Hematopoietic multipotent progenitor cell treated with erythropoietin and hydrocortisone succinate and interleukin-3 and kit ligand, for 8 days (in vitro differentiated cells): ENCODE data around the gene TAP2.

Experiments
- DNase-seq: peaks from one replicate; pipeline ENCODE4 v3.0.0-alpha.2; 2015

Gene TAP2

DNA sequence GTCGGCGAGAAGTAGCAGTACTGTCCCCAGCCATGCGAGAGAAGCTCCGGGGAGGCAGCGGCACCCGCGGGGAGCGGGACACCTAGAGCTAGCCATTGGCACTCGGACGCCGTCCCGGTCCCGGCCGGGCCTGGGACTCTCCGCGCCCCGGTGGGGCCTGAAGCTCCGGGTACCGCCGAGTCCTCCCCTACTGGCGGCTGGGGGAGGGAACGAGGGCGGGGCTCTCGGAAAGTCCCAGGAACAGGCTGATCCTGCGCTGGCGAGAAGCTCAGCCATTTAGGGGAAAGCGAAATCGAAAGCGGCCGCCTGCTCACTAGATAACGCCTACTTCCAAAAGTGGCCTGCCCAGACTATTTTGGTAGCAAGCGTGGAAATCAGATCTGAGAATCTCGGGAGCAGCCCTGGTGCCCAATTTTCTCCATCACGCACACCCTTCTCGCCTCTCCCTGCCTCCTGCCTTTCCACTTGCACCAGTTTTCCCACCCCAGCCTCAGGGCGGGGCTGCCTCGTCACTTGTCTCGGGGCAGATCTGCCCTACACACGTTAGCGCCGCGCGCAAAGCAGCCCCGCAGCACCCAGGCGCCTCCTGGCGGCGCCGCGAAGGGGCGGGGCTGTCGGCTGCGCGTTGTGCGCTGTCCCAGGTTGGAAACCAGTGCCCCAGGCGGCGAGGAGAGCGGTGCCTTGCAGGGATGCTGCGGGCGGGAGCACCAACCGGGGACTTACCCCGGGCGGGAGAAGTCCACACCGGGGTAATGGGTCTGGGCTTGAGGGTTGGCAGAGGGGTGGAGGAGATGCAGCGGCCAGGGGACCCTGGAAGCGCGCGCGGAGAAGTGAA lies 15.2 kb upstream of the TAP2 start, which contains the start of the genes PSMB9 and TAP1:
Gene PSMB9, plus strand, starts transcription at position 652 of the 835 bp plus-strand sequence. Its CDS starts 38 bp downstream, at position 690.
Gene TAP1, minus strand, starts transcription at position 164 of the 835 bp plus-strand sequence. Its CDS starts 68 bp downstream, at position 96.
- peak; percentile 92 for DNase-seq

DNA sequence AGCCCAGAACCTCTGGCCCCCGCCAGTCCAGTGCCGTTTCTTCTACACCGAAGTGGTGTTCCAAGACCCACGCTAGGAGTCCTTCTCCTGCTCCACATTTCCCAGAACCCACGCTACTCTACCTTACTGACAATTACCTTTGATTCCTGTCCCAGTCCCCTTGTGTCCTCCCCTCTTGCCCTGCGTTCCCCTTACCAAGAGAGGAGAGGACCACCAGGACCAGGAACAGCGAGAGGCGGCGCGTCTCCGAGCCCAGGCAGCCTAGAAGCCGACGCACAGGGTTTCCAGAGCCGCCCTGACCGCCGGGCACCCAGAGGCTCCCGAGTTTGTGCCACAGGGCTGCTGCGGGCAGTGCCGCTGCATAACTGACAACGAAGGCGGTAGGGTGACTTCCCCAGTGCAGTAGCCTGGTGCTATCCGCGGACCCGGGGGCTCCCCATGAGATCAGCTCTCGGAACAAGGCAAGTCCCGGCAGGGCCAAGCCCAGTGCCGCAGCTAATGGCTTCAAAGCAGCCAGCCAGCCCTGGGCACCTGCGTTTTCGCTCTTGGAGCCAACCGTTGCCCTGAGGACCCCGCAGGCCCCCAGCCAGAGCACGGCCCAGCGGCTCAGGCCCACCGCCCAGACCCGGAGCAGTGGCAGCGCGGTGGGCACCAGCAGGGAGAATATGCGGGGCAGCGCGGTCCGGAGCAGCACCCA lies 14.5 kb upstream of the TAP2 start:
- DNase-seq = peak; percentile 37

DNA sequence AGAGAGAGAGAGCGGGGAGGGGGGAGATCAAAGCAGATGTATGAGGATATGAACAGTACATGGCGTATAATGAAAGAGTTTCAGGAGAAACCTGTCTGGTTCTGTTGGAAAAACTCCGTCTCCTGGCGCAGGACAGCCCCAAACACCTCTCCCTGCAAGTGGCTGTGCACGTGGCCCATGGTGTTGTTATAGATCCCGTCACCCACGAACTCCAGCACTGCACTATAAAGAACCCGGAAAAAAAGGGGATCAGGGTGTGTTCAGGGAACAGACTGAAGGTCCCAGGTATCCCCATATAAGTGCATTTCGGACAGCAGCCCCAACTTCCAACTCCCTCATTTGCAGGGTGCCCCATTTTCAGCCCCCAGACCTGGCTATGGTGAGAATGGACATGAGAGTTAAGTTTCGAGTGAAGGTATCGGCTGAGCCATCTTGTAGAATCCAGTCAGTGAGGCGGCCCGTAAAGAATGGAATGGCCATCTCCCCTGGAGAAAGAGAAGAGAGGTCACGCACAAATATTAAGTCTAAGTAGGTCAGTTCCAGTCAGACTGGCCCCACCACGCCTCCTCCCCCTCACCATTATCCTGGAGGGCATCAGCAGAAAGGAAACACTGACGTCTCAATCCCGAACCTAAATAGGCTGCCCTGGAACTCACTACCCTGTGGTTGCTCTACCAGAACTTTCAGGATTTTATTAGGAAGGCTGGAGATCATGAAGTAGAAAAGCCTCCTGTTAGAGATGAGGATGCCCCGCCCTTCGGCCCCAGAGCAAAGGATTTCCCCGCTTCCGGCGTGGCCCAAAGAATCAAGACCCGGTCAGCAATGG lies 13.7 kb upstream of the TAP2 start:
- DNase-seq = no peak

DNA sequence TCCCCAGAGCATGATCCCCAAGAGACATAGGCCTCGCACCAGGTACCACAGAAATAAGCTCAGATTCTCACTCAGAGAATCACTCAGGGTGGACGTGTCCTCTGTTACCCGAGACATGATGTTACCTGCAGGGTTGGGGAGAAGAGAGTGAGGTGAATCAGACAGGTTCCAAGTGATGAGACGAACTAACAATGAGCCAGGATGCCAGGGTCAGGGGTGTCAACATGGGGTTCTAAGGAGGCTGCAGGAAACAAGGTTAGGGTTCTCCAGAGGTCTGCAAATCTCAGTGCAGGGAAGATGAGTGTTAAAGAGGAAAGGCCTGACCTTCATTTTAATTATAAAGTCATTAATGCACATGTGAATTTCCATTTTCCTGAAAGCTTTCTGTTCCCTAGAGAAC lies 12.5 kb upstream of the TAP2 start:
- no peak for DNase-seq

DNA sequence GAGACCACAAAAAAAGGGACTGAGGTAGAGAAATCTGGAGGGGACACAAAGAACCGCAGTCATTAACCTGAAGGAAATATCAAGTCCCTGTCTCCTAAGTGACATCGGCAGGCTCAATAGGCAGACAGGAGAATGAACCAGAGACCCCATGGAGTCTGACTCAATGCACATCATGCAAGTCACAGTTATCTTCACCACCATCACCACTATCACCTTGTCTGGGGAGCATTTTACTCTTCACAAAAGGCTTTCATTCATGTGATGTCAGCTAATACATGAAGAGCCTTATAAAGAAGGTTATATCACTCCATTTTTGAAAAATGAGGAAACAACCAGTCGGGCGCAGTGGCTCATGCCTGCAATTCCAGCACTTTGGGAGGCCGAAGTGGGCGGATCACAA lies 10.6 kb upstream of the TAP2 start:
- DNase-seq = no peak

DNA sequence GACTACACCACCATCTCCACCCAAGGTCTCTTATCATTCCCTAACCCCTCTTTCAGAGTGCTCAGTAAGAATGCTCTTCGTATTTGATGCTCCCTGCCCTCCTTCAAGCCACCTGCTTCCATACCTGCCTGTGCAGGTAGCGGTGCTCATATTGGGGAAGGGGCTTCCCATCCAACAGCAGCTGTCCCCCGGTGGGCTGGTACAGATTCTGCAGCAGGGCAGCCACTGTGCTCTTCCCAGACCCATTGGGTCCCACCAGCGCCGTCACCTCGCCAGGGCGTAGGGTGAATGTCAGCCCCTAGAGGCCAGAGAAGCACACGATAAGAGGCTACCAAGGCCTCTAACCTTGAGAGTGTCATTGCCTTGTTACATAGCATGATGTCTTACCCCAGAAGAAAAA lies 9.3 kb upstream of the TAP2 start:
- no peak for DNase-seq

DNA sequence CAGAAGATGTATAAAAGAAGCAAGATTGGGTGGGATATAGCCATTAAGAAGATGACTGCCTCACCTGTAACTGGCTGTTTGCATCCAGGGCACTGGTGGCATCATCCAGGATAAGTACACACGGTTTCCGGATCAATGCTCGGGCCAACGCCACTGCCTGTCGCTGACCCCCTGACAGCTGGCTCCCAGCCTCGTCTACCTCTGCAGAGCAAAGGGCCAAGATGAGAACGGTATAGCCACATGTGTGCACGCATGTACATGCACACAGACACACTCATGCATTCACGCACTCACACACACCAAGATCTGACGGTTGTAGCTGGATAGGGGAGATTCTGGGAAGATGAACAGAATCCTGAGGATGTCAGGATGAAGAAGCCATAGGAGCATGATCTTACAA lies 8.5 kb upstream of the TAP2 start:
- no peak for DNase-seq

DNA sequence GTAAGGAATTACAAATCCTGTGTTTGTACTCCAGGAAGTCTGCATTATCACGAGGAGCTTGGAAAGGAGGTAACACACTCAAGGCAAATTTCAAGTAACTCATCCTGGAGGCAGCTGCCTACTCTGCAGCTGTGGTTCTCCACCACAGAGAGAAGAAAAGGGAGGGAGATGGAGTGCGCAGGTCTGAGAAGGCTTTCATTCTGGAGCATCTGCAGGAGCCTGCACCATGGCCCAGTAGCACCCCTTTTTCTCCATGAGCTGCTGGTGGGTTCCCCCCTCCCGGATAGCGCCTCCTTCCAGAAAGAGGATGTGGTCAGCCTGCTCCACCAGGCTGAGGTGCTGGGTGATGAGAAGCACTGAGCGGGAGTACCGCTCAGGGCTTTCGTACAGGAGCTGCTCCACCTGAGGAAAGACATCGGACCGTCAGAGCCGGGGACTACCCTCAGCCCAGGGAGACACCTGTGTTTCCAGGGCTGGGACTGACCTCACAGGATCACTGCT lies 6.9 kb upstream of the TAP2 start:
- DNase-seq = no peak

DNA sequence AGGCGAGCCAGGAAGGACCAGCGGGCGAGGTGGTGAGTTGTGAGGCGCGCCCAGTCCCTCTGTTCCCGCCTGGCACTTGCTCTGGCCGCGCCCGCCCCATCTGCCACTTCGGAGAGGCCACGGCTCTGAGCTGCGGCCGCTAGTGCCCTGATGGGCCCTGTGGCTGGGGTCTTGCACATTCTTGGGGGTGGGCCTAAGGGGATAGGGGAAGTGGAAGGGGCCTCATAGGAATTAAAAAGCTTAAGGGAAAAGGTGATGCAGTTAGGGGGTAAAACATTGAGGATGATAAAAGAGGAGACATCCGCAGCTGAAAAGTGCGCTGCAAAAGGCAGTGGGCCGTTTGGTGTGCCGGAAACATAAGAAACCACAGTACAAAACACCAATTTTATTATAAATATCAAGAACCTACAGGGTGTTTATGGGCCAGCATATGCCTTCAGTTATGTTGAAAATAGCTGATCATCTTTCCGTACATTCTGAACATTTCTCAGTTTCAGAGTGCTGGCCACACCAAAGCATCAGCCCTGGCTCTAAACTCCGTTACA lies 6.4 kb upstream of the TAP2 start:
- DNase-seq = no peak

DNA sequence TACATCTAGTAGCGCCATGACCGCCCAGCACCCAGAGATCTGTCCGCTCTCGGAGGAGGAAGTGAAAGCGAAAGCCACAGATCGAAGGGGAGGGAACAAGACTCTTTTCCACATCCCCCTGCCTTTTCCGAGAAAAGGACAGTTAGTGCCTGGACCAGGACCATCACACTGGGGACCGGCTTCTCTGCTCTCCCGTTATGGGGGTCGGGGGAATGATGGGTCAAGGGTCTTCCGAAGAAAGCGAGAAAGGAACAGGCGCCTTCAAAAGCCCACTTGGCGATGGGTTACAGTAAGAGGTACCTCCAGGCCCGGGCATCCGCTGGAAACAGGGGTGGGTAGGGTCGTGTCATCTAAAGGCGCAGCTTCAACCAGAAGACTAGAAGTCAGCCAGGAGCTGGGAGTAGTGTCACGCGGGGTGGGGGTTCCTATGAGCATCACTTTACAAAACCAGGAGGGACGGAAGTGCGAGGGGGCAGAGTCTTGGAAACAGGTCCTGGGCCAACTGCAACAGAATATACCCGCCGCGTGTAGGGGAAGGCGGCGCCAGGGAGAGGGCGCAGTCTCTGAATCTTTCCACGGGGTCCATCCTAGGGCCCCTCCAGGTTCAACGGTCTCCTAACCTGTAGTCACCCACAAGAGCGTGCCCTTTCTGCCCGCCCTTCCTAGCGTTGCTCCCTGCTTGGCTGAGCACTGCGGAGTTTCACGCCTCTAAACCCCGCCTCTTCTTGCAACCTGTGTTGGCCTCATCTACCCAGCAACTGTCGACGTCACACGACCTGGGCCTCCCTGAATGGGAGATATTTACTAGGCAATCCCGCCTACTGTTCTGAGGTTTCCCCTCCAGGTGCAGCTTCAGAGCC lies 5.7 kb upstream of the TAP2 start, which contains the start of gene PSMB8:
Gene PSMB8, minus strand, starts transcription at position 69 of the 860 bp plus-strand sequence. Its CDS starts 51 bp downstream, at position 18.
- DNase-seq = peak; percentile 96

DNA sequence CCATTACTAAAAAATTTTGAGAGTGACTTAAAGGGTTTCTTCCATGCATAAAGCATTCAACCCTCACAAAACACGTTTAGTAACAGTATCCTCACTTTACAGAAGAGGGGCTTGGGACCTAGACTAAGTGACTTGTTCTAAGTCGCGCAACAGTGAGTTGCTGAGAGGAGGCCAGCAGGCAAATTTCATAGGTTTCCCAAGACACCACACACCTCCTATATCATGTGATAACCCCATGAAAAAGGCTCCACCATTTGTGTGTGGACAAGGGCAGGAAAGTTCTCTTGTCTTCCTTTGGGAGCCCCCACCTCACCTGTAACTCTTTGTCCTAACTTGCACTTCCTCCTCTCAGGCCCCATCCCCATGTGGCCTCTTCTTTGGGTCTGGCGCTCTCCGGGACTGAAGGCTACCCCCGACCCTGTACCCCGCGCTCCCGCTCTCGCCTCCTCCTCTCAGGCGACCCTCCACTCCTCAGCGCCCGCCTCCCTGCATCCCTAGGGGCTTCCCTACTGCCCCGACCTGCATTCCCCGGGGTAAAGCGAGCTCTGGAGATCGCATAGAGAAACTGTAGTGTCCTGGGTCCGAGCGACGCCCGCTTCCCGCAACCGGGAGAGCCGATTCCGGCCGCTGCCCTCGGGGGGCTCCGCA lies 4.9 kb upstream of the TAP2 start:
- DNase-seq = peak; percentile 27

DNA sequence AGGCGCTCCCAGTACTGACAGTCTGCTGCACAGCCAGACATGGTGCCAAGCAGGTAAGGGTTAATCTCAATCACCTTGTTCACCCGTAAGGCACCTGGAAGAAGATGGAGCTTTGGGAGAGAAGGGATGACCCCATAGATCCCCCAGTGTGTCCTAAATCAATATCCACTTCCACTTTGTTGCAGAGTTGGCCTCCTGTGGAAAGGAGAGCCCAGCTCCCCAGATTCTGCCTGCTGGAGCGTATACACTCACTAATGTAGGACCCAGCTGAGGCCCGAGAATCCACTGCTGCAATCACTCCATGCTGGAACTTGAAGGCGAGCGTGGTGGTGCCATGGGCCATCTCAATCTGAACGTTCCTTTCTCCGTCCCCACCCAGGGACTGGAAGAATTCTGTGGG lies 4.2 kb upstream of the TAP2 start:
- DNase-seq = peak; percentile 31

DNA sequence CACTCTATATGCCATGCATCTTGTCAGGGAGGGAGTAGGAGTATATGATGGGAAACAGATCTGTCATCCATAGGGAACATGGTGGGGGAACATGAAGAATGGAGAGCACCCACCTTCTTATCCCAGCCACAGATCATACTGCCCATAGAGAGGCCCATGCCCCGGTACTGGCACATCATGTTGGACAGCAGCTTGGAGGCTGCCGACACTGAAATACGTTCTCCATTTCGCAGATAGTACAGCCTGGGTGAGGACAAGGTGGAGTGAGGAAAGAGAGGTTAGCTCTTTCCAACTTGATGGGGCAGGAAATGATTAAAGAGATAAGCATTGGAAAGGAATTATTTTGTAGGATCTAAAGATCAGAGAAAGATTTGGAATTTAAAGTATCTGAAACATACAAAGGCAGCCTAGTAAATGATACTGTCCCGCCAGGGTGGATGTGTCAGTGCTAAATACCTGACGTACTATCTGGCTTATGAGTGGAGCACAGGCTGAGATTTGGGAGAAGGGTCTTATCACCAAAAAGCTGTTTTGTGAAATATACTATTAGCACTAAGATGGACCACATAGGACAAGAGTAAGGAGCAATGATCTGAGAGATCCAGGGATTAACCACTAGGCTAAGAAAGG lies 3.6 kb upstream of the TAP2 start:
- DNase-seq = no peak

DNA sequence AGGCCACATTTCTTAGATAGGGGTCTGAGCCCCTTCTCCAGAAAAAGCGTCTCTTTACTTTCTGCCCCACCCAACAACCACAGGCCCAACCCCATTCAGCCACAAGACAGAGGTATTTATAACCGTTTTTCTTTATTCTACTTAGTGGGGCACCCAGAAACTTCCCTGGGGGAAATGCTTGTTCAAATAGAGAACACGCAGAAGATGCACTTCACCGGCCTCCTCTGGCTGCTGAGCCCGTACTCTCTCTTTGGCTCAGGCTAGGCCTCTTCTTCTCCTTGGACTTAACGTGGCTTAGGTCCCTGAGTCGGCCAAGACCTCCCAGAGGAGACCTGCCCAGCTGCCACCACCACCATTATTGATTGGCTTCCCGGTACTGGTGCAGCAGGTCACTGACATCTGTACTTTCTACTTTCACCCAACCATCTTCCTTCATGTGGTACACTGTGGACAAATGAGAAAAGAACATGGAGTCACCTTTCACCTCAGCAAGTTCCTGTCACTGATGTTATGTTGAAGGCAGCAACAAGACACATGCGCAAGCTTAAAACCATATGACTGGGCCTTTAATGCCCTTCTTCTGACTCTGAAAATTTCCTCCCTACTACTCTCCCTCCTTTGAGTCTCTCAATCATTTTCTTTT lies 2.2 kb upstream of the TAP2 start:
- DNase-seq = peak; percentile 28

DNA sequence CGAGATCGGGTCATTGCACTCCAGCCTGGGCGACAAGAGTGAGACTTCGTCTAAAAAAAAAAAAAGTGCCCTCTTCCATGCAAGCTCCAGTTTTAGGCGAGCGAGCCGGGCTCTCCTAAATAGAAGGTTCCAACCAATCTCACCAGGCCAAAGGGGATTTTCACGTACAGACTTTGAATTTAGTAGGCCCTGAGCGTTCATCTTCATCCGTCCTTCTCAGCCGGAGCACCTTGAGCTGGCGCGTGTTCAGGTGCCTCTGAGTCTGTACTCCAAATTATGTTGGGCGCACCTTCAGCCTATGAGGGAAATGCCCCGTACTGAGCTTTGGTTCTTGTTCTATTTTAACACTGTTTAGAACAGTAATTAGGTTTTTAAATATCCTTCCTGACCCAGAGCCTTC lies 817 bp upstream of the TAP2 start:
- DNase-seq = no peak

DNA sequence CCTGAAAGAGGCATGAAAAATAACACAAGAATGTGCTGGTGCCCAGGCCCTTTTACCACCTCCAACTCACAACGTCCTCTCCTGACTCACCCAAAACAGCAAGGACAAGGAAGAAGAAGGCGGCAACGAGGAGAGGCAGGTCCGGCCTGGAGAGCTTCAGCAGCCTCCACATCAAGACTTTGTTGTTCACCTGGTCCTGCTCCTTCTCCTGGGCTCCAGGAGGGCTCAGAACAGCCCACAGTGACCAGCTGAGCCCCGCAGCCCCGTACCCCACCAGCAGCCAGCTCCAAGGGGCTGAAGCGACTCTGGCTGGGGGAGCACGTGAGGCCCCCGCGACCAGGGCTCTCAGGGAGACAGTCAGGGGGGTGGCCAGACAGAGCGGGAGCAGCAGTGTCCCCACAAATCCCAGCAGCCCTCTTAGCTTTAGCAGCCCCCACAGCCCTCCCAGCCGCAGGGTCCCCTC lies 857 bp downstream of the TAP2 start:
- no peak for DNase-seq

DNA sequence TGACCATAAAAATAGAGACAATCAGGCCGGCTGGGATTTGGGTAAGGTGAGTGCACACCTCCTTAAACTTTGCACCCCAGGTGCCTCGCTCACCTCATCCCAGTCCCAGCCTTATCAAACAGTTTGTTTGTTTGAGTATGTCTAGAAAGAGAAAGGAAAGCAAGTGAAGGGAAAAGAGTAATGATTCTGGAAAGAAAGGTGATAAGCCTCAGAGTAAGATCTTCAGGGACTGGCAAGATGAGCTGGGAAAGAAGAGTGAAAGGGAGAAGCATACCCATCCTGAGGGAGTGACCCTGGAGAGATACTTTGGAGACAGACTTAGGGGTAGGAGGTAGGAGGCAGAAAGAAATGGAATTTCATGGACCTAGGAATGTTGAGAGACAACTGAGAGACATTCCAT lies 1.7 kb downstream of the TAP2 start:
- no peak for DNase-seq

DNA sequence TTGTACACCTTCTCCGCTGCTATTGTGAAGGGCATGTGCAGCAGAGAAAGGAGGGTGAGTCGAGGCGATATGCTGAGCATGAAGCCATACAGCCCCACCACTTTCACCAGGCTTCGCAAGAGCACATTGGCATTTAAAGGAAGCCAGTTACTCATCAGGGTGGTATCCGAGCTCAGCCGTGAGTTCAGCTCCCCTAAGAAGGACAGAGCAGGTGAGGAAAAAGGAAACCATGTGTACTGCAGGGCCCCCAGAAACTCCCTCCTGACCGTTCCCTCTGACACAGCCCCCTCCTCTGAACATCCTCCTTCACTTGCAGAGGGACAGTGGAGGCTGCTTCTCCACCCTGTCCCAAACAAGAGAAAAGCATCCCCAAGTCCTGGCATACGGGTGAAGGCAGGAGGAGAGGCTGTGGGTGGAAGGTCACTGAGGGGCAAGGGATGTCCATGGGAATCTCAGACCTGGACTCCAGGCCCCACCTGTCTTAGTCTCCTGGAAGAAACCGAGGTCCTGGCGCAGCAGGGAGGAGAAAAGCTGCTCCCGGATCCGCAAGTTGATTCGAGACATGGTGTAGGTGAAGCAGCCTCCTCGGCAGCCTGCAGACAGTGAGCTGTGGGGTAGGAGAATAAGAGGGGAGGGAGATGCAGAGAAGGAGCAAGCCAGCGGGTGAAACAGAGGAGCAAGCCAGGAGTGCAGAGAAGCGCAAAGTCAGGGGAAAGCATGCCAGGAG lies 3.2 kb downstream of the TAP2 start:
- no peak for DNase-seq

DNA sequence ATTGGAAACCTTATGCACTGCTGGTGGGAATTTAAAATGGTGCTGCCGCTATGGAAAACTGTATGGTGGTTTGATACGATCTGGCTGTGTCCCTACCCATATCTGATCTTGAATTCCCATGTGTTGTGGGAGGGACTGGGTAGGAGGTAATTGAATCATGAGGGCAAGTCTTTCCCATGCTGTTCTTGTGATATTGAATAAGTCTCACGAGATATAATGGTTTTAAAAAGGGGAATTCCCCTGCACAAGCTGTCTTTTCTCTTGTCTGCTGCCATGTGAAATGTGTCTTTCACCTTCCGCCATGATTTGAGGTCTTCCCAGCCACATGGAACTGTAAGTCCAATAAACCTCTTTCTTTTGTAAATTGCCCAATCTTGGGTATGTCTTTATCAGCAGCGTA lies 4.9 kb downstream of the TAP2 start:
- DNase-seq = no peak
